GM12801 (cell line): ENCODE measurements around the gene FBLN2.

Experiments used
- CTCF ChIP-seq: IDR thresholded peaks from one replicate; pipeline ENCODE4 v1.5.1; 2011; ENCODE audit warnings: control low read depth; ENCODE audit not compliant: insufficient read length; ENCODE audit errors: extremely low read depth

FBLN2 gene

GRCh38 chr3:13616359-13616758 is 67.4 kb downstream of the FBLN2 start:
- TF ChIP-seq CTCF = no peak

GRCh38 chr3:13617097-13617738 is 68.3 kb downstream of the FBLN2 start:
- TF ChIP-seq CTCF = no peak

GRCh38 chr3:13617981-13618380 is 69.1 kb downstream of the FBLN2 start:
- no peak for TF ChIP-seq CTCF

- TF ChIP-seq CTCF = no peak
Measured at GRCh38 chr3:13618836-13619235, 69.9 kb downstream of the FBLN2 start.

GRCh38 chr3:13619661-13620230 is 70.8 kb downstream of the FBLN2 start:
- TF ChIP-seq CTCF = no peak

GRCh38 chr3:13620281-13620680 is 71.4 kb downstream of the FBLN2 start:
- no peak for TF ChIP-seq CTCF

GRCh38 chr3:13620776-13621365 is 71.9 kb downstream of the FBLN2 start:
- no peak for TF ChIP-seq CTCF
